ENCODE results near the gene ATR.
"Not testable (repeated sequence)": the region's sequence is repeated elsewhere in the genome, so short reads cannot be mapped to it uniquely, and the experiment has no call there.

ATR gene

GRCh38 chr3:142578329-142579223 lies at the start of gene ATR:
ATR (minus strand) TSS chr3:142578733; CDS start chr3:142578704, 29 bp downstream.
- peak; percentile 94 for DNase-seq (ENCODE audit: low spot score)

- no peak for DNase-seq (ENCODE audit: low spot score)
Observed at GRCh38 chr3:142626971-142627370, 48.4 kb upstream of the ATR start.

GRCh38 chr3:142625153-142625440 lies 46.6 kb upstream of the ATR start:
- no peak for DNase-seq (ENCODE audit: low spot score)

GRCh38 chr3:142624341-142625152 lies 46.0 kb upstream of the ATR start:
- DNase-seq (ENCODE audit: low spot score), result no peak

GRCh38 chr3:142623194-142623593 lies 44.7 kb upstream of the ATR start:
- DNase-seq (ENCODE audit: low spot score), result peak; percentile 31

- DNase-seq (ENCODE audit: low spot score), result no peak
Observed at GRCh38 chr3:142622405-142622804, 43.9 kb upstream of the ATR start.

GRCh38 chr3:142618917-142619461 lies 40.5 kb upstream of the ATR start:
- peak; percentile 81 for DNase-seq (ENCODE audit: low spot score)

- DNase-seq (ENCODE audit: low spot score), result no peak
Observed at GRCh38 chr3:142615171-142615570, 36.6 kb upstream of the ATR start.

GRCh38 chr3:142614059-142614626 lies 35.6 kb upstream of the ATR start:
- DNase-seq (ENCODE audit: low spot score), result no peak

- peak; percentile 75 for DNase-seq (ENCODE audit: low spot score)
Observed at GRCh38 chr3:142613491-142613890, 35.0 kb upstream of the ATR start.

- no peak for DNase-seq (ENCODE audit: low spot score)
Observed at GRCh38 chr3:142611206-142611605, 32.7 kb upstream of the ATR start.

- no peak for DNase-seq (ENCODE audit: low spot score)
Observed at GRCh38 chr3:142609136-142609535, 30.6 kb upstream of the ATR start.

- DNase-seq (ENCODE audit: low spot score), result no peak
Observed at GRCh38 chr3:142608631-142609030, 30.1 kb upstream of the ATR start.

- no peak for DNase-seq (ENCODE audit: low spot score)
Observed at GRCh38 chr3:142604940-142605339, 26.4 kb upstream of the ATR start.

GRCh38 chr3:142603386-142603705 lies 24.8 kb upstream of the ATR start:
- DNase-seq (ENCODE audit: low spot score), result not testable (repeated sequence)

- DNase-seq (ENCODE audit: low spot score), result no peak
Observed at GRCh38 chr3:142602619-142603385, 24.3 kb upstream of the ATR start.

- DNase-seq (ENCODE audit: low spot score), result no peak
Observed at GRCh38 chr3:142601713-142602112, 23.2 kb upstream of the ATR start.

GRCh38 chr3:142597906-142598305 lies 19.4 kb upstream of the ATR start:
- peak; percentile 41 for DNase-seq (ENCODE audit: low spot score)

GRCh38 chr3:142596726-142597088 lies 18.2 kb upstream of the ATR start:
- no peak for DNase-seq (ENCODE audit: low spot score)

GRCh38 chr3:142595951-142596725 lies 17.6 kb upstream of the ATR start, which contains the start of gene PLS1:
PLS1 (plus strand) TSS chr3:142596393; CDS start chr3:142664238, 67,845 bp downstream.
- peak; percentile 90 for DNase-seq (ENCODE audit: low spot score)

- peak; percentile 77 for DNase-seq (ENCODE audit: low spot score)
Observed at GRCh38 chr3:142595581-142595950, 17.0 kb upstream of the ATR start.

Measured in LoVo (cell line).